Fibroblast of skin of right biceps (primary cell): Measurements from ENCODE around the gene SSTR1.
A peak's percentile ranks its signal among the peaks of the same experiment; 100 is the strongest.
"Not testable (repeated sequence)": the region's sequence is repeated elsewhere in the genome, so short reads cannot be mapped to it uniquely, and the experiment has no call there.

Experiments used
- DNase-seq: peaks from one replicate; pipeline ENCODE4 v3.0.0-alpha.2; 2013

The SSTR1 gene, protein sequence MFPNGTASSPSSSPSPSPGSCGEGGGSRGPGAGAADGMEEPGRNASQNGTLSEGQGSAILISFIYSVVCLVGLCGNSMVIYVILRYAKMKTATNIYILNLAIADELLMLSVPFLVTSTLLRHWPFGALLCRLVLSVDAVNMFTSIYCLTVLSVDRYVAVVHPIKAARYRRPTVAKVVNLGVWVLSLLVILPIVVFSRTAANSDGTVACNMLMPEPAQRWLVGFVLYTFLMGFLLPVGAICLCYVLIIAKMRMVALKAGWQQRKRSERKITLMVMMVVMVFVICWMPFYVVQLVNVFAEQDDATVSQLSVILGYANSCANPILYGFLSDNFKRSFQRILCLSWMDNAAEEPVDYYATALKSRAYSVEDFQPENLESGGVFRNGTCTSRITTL

DNA sequence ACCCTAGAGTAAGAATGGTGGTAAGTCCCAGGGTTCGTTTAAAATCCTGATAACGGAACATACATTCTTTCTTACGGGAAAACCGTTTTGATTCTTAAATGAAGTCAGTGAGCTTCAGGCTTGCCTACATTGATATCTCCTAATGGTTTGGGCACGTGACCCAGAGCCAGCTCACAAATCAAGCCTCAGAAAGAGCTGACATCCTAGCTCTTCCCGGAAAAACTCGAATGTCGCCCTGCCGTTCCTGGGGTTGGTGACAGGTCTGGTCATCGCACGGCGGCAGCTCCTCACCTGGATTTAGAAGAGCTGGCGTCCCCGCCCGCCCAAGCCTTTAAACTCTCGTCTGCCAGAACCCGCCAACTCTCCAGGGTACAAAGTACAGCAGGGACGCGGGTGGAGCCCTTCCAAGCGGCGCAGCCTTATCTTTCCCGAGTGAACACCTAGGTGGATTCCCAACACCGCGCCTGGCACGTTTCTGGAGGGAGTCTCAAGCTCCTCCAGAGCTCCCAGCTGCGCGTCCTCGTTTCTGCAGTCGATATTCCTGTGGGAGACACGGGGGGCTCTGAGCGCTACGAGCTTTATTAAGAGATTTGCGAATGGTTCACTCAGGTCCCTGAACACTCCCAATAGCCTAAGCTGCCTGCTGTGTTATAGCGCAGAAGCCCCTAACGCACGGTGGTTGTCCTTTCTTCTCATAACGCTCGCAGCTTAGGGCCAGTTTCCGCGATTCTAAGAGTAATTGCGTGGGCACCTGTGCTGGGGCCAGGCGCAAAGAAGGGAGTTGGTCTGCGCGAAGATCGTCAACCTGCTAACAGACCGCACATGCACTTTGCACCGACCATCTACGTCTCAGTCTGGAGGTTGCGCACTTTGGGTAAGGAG is at the start of gene SSTR1:
TSS of gene SSTR1 (plus strand) at position 169 of the 882 bp plus-strand sequence. CDS start 1,486 bp downstream, outside the sequence.
- peak; percentile 23 for DNase-seq

DNA sequence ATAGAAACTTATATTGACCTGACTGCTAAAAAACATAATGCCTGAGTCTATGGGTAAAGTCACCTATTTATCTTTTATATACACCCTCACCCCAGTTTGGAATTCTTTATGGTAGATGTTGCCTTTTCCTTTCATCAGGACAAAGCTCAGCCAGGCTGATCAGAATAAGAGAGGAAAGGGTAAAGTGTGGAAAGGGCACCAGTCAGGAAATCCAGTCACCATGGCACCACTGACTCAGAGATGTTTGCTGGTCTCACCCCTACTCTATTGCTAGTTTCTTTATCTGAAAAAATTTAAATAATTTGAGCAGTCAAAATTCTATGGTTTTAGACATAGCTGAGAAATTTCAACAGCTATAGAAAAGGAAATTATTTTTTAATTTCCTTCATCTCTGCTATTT is 49.2 kb upstream of the SSTR1 start:
- DNase-seq: no peak

DNA sequence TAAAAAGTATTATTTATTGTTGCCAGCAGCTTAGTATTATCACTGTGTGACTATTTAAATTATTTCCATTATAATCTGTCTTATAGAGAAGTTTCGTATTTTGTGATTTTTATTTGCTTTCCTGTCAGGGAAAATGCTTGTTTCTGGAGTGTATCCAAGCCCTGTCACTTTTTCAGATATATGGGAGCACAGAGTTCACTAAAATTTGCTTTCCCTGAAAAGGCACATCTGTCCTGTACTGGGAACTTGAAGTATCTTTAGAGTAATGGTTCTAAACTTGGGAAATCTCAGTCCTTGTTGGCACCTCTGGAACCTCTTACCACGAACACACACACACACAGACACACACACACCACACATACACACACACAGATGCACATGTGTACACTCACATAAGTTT is 39.3 kb upstream of the SSTR1 start:
- no peak for DNase-seq

DNA sequence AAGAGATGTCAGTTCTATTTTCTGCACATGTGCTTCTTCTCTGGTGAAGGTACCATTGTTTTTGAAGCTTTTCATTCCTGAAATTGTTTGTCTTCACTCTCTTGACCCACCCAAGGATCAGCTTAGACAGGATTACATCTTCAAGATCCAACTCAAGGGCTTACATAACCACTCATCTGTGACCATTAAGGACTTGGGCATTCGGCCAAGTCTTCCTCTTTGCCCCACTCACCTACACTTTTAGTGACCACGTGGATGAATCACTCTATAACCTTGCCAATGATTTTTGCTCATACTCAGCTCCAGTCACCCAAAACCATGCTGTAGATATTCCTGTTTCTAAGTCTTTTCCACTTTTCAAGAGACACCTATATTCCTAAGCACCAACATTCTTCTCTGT is 36.5 kb upstream of the SSTR1 start:
- peak; percentile 53 for DNase-seq

DNA sequence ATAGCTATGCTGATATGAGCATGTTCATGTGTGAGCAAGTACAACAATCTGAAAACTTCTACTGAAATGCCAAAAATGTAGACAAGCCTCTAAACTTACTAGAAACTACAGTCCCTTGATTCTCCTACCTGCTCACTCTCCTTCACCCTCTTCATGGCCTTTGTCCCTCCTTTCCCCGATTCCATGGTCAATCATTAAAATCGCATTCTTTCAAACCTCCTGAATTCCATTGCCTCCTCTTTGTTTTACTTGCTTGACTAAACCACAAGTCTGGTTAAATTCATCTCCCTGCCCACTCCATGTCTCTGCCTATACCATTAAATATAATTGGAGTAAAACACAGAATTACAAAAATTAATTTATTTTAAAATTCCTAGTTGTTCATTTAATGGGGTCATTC is 33.0 kb upstream of the SSTR1 start:
- DNase-seq: no peak

DNA sequence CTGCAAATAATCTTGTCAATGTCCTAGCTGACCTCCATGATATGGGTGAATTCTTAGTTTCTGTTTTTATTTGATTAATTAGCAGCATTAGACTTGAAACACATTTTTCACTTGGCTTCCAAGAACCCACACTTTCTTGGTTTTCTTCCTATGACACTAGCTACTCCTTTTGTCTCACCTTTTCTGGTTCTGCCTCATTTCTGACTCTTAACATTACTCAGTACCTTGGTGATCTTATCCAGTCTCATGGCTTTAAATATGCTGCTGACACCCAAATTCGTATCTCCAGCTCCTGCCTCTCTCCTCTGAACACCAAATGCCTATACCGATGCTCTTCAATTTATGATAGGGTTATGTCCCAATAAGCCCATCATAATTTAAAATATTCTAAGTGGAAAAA is 32.0 kb upstream of the SSTR1 start:
- DNase-seq: no peak

DNA sequence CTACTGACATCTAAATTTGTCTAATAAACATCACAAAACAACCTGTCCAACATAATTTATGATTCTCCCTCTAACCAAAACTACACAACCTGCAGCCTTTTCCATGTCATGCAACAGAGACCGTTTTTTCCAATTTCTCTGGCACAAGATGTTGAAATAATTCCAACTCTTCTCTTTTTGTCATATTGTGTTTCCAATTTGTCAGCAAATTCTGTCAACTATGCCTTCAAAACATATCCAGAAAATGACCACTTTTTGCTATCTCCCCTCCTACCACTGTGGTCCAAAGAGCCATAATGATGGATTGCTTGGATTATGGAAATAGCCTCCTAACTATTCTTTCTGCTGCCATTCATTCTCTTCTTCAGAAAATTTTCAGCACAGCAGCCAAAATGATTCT is 31.3 kb upstream of the SSTR1 start:
- no peak for DNase-seq

DNA sequence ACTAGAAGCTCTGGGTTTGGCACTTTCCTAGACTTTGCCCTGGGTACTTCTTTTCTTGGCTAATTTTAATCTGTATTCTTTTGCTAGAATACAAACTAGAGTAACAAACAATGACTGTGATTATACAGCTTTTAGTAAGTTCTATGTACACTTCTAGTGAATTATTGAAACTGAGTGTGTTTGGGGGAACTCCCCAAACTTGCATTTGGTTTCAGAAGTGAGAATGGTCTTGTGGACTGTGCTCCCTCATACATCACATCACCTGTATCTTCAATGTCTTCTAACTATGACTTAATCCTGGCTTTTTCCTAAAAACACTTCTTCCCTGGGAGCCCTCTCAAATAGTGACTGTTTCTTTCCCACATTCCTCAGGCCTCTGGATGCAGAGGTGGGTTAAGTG is 23.6 kb upstream of the SSTR1 start:
- DNase-seq: no peak

DNA sequence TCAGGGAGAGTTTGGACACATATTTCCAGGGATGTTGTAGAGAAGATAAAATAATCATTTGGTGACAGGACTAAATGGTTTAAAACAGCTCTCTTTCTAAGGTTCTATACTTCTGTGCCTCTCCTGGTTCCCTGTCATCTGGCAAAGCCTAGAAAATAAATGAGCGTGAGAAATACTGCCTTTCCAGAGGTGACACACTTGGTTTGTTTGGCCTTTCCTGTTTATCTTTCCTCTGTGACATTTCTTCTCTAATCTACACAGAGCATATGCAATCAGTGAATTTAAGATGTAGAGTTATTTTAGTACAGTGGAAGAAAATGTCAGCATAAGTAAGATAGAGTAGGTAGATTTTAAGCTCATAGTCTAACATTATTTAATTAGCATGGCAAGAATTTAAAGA is 22.0 kb upstream of the SSTR1 start:
- DNase-seq: no peak

DNA sequence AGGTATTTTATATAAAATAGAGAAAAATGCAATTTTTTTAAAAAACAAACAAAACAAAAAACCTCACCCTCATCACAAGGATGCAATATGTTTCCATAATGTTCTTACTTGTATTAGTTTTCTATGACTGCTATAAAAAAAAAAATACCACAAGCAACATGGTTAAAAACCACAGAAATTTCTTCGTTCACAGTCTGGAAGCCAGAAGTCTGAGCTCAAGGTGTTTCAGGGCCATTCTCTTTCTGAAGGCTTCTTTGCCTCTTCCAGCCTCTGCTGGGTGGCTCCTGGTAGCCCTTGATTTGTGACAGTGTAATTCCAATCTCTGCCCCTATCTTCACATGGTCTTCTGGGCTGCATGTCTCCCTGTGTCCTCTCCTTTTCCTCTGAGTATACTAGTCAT is 21.5 kb upstream of the SSTR1 start:
- peak; percentile 37 for DNase-seq

DNA sequence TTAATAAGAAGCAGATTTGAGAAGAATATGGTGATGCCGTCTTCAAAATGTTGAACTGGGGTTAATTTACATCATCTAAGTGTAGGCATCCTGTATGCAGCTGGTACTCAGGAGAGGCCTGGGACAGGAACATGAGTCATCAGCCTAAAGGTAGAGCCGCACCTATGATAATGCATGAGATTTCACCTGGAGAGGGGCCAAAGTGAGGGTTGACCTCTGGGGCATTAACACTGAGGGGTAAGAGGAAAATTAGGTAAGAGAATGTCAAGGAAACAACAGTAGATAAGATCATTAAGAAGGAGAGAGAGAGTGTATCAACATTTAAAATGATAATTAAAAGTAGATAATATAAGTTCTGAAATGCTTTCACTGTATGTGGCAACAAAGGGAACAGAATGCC is 20.2 kb upstream of the SSTR1 start:
- DNase-seq: no peak

DNA sequence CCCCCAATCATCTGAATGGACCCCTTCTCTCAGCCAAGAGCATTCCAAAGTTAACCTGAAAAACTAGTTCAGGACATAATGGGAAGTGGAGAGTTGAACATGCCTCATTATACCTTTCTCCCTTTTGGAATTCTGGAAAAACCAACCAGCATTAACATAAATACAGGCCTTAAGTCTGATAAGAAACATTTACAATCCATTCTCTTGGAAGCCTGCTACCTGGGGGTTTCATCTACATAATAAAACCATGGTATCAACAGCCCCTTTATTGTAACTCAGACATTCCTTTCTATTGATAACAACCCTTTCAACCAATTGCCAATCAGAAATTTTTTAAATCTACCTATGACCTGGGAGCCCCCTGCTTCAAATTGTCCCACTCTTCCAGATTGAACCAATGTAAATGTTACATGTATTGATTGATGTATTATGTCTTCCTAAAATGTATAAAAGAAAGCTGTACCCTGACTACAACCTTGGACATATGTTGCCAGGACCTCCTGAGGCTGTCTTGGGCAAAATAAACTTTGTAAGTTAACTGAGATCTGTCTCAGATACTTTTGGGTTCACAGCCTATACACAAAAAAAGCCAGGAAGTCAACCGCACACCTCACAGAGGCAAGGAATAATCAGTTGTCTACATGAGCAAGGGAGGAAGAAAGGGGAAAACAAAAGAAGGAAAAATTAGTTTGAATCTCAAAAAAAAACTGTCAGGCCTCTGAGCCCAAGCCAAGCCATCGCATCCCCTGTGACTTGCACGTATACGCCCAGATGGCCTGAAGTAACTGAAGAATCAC is 17.6 kb upstream of the SSTR1 start:
- no peak for DNase-seq

DNA sequence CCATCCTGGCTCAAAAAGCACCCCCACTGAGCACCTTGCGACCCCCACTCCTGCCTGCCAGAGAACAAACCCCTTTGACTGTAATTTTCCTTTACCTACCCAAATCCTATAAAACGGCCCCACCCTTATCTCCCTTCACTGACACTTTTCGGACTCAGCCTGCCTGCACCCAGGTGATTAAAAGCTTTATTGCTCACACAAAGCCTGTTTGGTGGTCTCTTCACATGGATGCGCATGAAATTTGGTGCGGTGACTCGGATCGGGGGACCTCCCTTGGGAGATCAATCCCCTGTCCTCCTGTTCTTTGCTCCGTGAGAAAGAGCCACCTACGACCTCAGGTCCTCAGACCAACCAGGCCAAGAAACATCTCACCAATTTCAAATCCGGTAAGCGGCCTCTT is 16.9 kb upstream of the SSTR1 start:
- not testable (repeated sequence) for DNase-seq

DNA sequence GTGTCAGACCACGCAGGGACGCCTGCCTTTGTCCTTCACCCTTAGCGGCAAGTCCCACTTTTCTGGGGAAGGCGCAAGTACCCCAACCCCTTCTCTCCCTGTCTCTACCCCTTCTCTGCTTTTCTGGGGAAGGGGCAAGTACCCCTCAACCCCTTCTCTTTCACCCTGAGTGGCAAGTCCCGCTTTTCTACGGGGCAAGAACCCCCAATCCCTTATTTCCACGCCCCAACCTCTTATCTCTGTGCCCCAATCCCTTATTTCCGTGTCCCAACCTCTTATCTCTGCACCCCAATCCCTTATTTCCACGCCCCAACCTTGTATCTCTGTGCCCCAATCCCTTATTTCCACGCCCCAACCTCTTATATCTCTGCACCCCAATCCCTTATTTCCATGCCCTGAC is 16.2 kb upstream of the SSTR1 start:
- DNase-seq: not testable (repeated sequence)

DNA sequence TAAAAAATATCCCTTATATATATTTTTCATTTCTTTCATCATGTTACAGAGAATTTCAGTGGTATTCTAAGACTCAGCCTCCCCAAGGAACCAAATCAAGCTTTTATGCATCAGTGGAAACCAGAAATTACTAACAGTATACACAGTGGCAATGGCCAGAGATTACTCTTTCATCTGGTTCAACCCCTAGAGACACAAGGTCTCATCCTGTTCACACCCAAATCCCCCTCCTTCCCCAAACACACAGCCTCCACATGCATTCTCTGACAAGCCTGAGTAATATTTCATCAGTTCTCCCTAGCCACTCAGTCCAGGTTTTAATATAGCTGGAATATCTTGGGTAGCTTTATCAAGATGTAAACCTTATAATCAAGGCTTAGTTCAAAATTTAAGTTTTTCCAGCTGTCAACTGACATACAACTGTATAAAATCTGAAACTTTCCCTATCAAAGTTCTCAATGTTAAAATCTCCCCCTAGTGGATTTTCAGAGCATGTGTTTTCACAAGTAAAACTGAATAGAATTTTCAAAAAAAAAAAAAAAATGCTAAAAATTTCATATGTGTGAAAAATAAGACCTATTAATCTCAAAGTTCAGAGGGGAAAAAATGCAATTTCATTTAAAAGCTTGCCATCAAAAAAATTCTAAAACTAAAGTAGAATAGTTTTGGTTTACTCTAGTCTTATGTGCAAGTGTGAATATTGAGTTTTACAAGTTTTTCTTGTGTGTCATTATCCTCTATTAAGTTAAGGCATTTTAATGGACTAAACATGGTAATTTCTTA is 10.5 kb upstream of the SSTR1 start:
- peak; percentile 74 for DNase-seq

DNA sequence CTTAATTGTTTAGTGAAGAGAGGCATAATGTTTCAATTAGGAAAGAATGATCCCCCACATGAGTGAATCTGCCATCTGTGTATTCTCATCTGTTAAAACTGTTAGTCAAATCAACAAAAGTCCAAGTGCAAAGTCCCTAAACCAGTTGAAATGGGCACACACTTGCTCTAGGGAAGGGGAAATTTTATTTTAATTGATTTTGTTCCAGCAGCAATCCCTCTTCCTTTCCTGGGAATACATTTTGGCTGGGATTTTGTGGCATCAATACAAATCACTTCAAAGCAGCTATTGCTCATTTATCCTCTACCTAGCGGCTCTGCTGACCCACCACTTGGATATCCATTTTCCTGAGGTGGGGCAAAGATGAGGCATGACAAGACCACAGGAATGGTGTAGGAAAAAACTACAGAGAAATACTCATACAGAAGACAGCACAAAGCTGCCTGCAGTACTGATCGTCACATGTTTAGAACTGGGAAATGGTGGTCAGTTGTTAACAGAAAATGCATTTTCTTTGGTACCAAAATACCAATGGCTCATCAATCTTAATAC is 9.8 kb upstream of the SSTR1 start:
- DNase-seq: peak; percentile 90

DNA sequence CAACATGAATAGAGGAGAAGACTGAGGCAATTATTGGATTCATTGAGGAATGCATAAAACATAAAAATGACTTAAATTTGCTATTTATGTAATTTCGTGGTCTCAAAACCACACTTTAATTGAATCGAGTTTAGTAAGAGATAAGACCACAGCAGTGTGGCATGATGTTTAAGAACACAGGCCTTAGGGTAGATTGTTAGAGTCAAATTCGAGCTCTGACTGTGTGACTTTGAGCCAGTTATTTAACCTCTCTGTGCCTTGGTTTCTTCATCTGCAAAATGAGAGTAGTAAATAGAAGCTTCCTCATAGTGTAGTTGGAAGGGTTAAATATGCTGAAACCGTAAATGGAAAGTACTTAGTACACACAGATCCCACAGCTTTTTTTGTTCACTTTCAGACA is 9.3 kb upstream of the SSTR1 start:
- DNase-seq: no peak

DNA sequence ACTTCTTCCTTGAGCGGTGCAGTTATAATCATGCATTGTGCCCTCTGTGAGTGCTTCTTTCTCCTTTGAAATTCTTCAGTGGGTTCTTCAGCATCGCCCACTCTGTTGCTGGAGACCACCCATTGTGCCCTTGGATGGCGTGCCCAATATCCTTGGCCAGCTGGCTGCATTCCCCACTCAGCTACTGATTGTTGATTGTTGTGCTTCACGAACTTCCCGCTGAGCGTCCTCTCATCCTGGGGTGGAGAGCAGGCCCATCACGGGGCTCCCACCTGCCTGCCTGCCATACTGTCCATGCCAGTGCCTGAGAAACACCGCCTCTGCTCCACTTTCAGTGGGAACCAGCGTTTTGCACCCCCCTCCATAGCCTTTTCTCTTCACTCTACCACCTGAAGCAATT is 8.6 kb upstream of the SSTR1 start:
- DNase-seq: no peak

DNA sequence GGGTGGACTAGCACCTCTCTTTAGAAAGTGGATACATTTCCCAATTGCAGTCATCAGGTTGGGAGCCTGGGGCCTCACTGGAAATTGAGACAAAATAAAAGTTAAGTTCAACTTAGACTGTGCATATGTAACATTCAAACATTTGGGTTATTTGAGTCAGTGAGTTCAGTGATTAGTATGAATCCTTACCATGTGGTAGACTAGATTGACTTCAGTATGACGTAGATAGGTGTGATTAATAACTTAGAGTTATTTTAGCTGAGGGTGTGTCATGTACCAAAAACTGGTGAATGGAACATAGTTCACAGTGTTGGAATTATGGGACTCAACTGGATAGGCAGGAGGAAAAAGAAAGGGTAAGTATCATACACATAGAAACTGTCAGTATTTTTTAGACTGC is 8.0 kb upstream of the SSTR1 start:
- peak; percentile 79 for DNase-seq

DNA sequence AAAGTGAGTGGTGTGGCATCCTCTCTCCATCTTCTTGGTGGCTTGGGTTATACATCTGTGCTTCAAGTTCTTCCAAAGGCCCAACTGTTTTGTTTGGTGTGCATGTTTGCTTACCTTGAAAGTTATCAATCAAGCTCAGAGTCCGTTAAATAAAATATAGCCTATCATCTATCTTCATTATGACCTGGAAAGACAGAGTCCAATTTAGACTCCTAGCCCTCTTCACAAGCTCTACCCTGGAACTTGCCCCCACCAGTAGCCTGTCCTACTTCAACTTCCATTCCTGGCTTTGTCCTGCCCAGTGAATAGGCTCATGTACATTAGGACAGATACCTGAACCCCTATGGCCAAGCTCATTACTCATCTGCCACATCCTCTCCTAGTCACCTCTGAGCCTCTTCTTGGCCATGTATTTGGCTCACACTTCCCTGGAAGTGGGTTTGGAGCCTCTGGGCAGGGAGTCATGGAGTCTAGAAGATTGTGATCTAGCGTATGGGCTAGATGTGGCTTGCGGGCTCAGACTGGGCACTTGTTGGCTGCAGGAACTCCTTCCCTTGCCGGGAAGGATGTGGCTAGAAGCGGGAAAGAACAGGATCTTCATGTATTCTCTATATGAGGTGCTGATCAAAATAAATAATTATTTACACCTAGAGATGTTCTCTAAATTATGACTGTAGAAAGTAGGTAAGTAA is 6.4 kb upstream of the SSTR1 start:
- no peak for DNase-seq

DNA sequence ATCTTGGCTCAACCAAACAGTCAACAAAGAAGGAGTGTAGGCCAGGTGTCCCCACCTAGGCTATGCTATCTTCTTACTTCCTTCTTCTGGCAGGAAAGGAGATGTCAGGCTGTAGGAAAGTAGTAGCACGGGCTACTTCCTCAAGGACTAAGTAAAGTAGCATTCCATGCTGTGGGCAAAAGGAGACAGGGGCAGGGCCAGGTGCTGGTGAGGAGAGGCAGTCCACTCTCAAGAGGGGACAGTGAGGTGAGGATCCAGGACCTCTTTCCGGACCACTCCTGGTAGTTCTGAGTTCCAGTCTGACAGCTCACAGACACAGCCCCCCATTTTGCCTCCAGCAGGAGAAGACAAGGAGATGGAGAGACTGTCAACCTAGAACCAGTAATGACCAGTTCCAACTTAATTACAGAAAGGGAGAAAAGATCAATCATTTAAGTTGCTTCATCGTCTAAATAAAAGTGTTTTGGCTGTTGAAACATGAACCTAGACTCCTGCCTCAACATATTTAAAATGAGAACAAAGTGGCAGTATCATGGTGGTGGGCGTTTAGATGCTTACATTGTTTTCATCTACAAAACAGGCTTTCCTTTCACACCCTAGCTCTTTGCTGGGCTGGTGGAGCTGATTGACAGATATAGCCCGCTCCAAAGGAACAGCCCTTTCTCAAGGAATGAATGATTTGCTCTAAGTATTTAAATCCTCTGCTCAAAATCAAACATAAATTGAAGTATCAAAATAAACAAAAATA is 5.1 kb upstream of the SSTR1 start:
- no peak for DNase-seq
